Measurements from ENCODE around the gene MAPK12.

DNA sequence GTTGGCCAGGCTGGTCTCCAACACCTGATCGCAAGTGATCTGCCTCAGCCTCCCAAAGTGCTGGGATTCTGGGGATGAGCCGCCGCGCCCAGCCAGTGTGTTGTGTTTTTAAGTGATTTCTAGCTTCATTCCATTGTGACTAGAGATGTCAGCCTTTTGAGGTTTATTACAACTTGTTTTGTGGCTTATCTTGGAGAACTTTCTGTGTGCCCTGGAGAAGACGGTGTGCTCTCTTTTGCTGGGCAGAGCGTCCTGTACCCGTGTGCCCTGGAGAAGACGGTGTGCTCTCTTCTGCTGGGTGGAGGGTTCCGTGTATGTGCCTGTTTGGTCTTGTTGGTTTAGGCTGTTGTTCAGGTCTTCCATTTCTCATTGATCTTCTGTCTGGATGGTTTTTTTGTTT lies 48.2 kb downstream of the MAPK12 start:
- TF ChIP-seq, protein P1, sequence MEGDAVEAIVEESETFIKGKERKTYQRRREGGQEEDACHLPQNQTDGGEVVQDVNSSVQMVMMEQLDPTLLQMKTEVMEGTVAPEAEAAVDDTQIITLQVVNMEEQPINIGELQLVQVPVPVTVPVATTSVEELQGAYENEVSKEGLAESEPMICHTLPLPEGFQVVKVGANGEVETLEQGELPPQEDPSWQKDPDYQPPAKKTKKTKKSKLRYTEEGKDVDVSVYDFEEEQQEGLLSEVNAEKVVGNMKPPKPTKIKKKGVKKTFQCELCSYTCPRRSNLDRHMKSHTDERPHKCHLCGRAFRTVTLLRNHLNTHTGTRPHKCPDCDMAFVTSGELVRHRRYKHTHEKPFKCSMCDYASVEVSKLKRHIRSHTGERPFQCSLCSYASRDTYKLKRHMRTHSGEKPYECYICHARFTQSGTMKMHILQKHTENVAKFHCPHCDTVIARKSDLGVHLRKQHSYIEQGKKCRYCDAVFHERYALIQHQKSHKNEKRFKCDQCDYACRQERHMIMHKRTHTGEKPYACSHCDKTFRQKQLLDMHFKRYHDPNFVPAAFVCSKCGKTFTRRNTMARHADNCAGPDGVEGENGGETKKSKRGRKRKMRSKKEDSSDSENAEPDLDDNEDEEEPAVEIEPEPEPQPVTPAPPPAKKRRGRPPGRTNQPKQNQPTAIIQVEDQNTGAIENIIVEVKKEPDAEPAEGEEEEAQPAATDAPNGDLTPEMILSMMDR (IDR thresholded peaks at IDR 0.05) = no peak
- no peak for TF ChIP-seq POLR2A (IDR thresholded peaks at IDR 0.05)
